Subcutaneous abdominal adipose tissue (tissue), 5 donors: ENCODE data around the gene TPST1.

ENCODE experiments used
- H3K27ac ChIP-seq: one replicate; pipeline ENCODE4 v1.7.0; 2013; ENCODE audit warnings: low read depth, mild to moderate bottlenecking, inconsistent platforms, low read length, moderate library complexity
- H3K27me3 ChIP-seq, 5 donors: one replicate each; pipeline ENCODE4 v1.7.0; 2013; ENCODE audit warnings: low read length in 5 of 5, inconsistent platforms in 1 of 5; ENCODE audit not compliant: control insufficient read depth in 5 of 5, insufficient read depth in 4 of 5
- H3K36me3 ChIP-seq, 5 donors: one replicate each; pipeline ENCODE4 v1.7.0; 2013; ENCODE audit warnings: low read length in 5 of 5; ENCODE audit not compliant: control insufficient read depth in 5 of 5, insufficient read depth in 5 of 5
- H3K4me1 ChIP-seq, 5 donors: one replicate each; pipeline ENCODE4 v1.7.0; 2013; ENCODE audit warnings: low read length in 5 of 5, mild to moderate bottlenecking in 3 of 5, moderate library complexity in 1 of 5; ENCODE audit not compliant: control insufficient read depth in 5 of 5, insufficient read depth in 5 of 5
- H3K4me3 ChIP-seq, 5 donors: one replicate each; pipeline ENCODE4 v1.7.0; 2013; ENCODE audit warnings: low read length in 5 of 5, low read depth in 1 of 5
- H3K9ac ChIP-seq, 5 donors: one replicate each; pipeline ENCODE4 v1.7.0; 2013; ENCODE audit warnings: low read length in 5 of 5, mild to moderate bottlenecking in 4 of 5, moderate library complexity in 3 of 5
- H3K9me3 ChIP-seq, 5 donors: one replicate each; pipeline ENCODE4 v1.7.0; 2013; ENCODE audit warnings: low read length in 5 of 5; ENCODE audit not compliant: control insufficient read depth in 5 of 5
- donor health status: healthy.
- donor health status: healthy.
- donor health status: healthy.
- donor health status: healthy.
- donor health status: healthy.

TPST1 gene

GRCh38 chr7:66255534-66256100 lies 50.5 kb downstream of the TPST1 start:
- H3K9ac ChIP-seq, result no peak overlapping the region
- H3K9me3 ChIP-seq, result peaks cover 0 to 6% (median 0%) of the 10 kb centered on the region in 5 donors
- no peaks in the 10 kb centered on the region for H3K4me1 ChIP-seq
- no peak overlapping the region for H3K27ac ChIP-seq
- no peaks in the 10 kb centered on the region for H3K36me3 ChIP-seq
- no peak overlapping the region for H3K4me3 ChIP-seq
- no peaks in the 10 kb centered on the region for H3K27me3 ChIP-seq

- H3K27ac ChIP-seq, result no peak overlapping the region
- no peaks in the 10 kb centered on the region for H3K27me3 ChIP-seq
- no peaks in the 10 kb centered on the region for H3K4me1 ChIP-seq
- H3K4me3 ChIP-seq, result no peak overlapping the region
- no peak overlapping the region for H3K9ac ChIP-seq
- no peaks in the 10 kb centered on the region for H3K36me3 ChIP-seq
- peaks cover 0 to 6% (median 0%) of the 10 kb centered on the region in 5 donors for H3K9me3 ChIP-seq
Measured at GRCh38 chr7:66256281-66256680, 51.1 kb downstream of the TPST1 start.

- no peaks in the 10 kb centered on the region for H3K36me3 ChIP-seq
- no peak overlapping the region for H3K27ac ChIP-seq
- no peaks in the 10 kb centered on the region for H3K27me3 ChIP-seq
- no peak overlapping the region for H3K4me3 ChIP-seq
- H3K9me3 ChIP-seq, result peaks cover 0 to 6% (median 0%) of the 10 kb centered on the region in 5 donors
- no peak overlapping the region for H3K9ac ChIP-seq
- no peaks in the 10 kb centered on the region for H3K4me1 ChIP-seq
Measured at GRCh38 chr7:66257481-66257880, 52.3 kb downstream of the TPST1 start.

GRCh38 chr7:66258409-66258808 lies 53.3 kb downstream of the TPST1 start:
- Histone ChIP-seq H3K9me3 (peaks cover 0 to 6% (median 0%) of the 10 kb centered on the region in 5 donors), H3K27me3 (no peaks in the 10 kb centered on the region), H3K27ac (no peak overlapping the region), H3K36me3 (no peaks in the 10 kb centered on the region), H3K4me1 (no peaks in the 10 kb centered on the region), H3K9ac (no peak overlapping the region), H3K4me3 (no peak overlapping the region)

- no peak overlapping the region for H3K4me3 ChIP-seq
- H3K36me3 ChIP-seq, result no peaks in the 10 kb centered on the region
- no peak overlapping the region for H3K9ac ChIP-seq
- H3K27ac ChIP-seq, result no peak overlapping the region
- H3K4me1 ChIP-seq, result peaks cover 0 to 3% (median 0%) of the 10 kb centered on the region in 5 donors
- H3K9me3 ChIP-seq, result peaks cover 6 to 25% (median 19%) of the 10 kb centered on the region in 5 donors
- H3K27me3 ChIP-seq, result no peaks in the 10 kb centered on the region
Measured at GRCh38 chr7:66261941-66262340, 56.8 kb downstream of the TPST1 start.

- H3K27ac ChIP-seq, result no peak overlapping the region
Measured at GRCh38 chr7:66263936-66264335, 58.8 kb downstream of the TPST1 start.

GRCh38 chr7:66265566-66265965 lies 60.4 kb downstream of the TPST1 start:
- peak overlapping the region in 3 of 5 donors; percentile 3 to 23 (median 5) for H3K4me3 ChIP-seq
- no peaks in the 10 kb centered on the region for H3K27me3 ChIP-seq
- peaks cover 6 to 25% (median 18%) of the 10 kb centered on the region in 5 donors for H3K9me3 ChIP-seq
- no peak overlapping the region for H3K27ac ChIP-seq
- H3K36me3 ChIP-seq, result no peaks in the 10 kb centered on the region
- peaks cover 0 to 8% (median 6%) of the 10 kb centered on the region in 5 donors for H3K4me1 ChIP-seq
- H3K9ac ChIP-seq, result no peak overlapping the region

More at GRCh38 chr7:66263936-66264335, 58.8 kb downstream of the TPST1 start:
- Histone ChIP-seq H3K9me3 (peaks cover 6 to 25% (median 18%) of the 10 kb centered on the region in 5 donors), H3K36me3 (no peaks in the 10 kb centered on the region), H3K4me3 (no peak overlapping the region), H3K4me1 (peaks cover 0 to 8% (median 6%) of the 10 kb centered on the region in 5 donors), H3K27me3 (no peaks in the 10 kb centered on the region), H3K9ac (no peak overlapping the region)

GRCh38 chr7:66267249-66267648 lies 62.1 kb downstream of the TPST1 start:
- H3K36me3 ChIP-seq, result no peaks in the 10 kb centered on the region
- peak overlapping the region; percentile 42 for H3K27ac ChIP-seq
- no peak overlapping the region for H3K9ac ChIP-seq
- H3K9me3 ChIP-seq, result peaks cover 6 to 25% (median 18%) of the 10 kb centered on the region in 5 donors
- no peaks in the 10 kb centered on the region for H3K27me3 ChIP-seq
- no peak overlapping the region for H3K4me3 ChIP-seq
- peaks cover 0 to 8% (median 6%) of the 10 kb centered on the region in 5 donors for H3K4me1 ChIP-seq

GRCh38 chr7:66269978-66270377 lies 64.8 kb downstream of the TPST1 start:
- Histone ChIP-seq H3K9ac (no peak overlapping the region), H3K4me3 (no peak overlapping the region), H3K9me3 (peaks cover 6 to 16% (median 11%) of the 10 kb centered on the region in 5 donors), H3K36me3 (no peaks in the 10 kb centered on the region), H3K27ac (no peak overlapping the region), H3K27me3 (no peaks in the 10 kb centered on the region), H3K4me1 (peaks cover 0 to 8% (median 6%) of the 10 kb centered on the region in 5 donors)

- H3K27me3 ChIP-seq, result no peaks in the 10 kb centered on the region
- H3K9me3 ChIP-seq, result no peaks in the 10 kb centered on the region
- H3K4me3 ChIP-seq, result no peak overlapping the region
- no peak overlapping the region for H3K27ac ChIP-seq
- H3K4me1 ChIP-seq, result peaks cover 0 to 6% (median 4%) of the 10 kb centered on the region in 5 donors
- no peaks in the 10 kb centered on the region for H3K36me3 ChIP-seq
- no peak overlapping the region for H3K9ac ChIP-seq
Measured at GRCh38 chr7:66272321-66272720, 67.2 kb downstream of the TPST1 start.
